K562 (cell line): Measurements from ENCODE around the gene KRT222. TPM values are rescaled to one million over a fixed set of nuclear protein-coding genes. Genes with fewer than 3 reads are reported as not detected.

Experiments
- C11orf30 ChIP-seq: fragments of 450-650 bp; IDR thresholded peaks from 2 replicates; pipeline ENCODE4 v1.6.1; 2016; ENCODE audit warnings: low read depth, mild to moderate bottlenecking
- CTBP1 ChIP-seq: fragments of 450-650 bp; IDR thresholded peaks from 2 replicates; pipeline ENCODE4 v1.6.1; 2016; ENCODE audit warnings: borderline replicate concordance
- DIDO1 ChIP-seq: fragments of 450-650 bp; IDR thresholded peaks from 2 replicates; pipeline ENCODE4 v1.6.1; 2016; ENCODE audit warnings: low read depth, missing biosample characterization, missing genetic modification characterization
- EZH2 ChIP-seq: IDR thresholded peaks from 2 replicates; pipeline ENCODE4 v1.6.1; 2012; ENCODE audit warnings: low read depth, mild to moderate bottlenecking, inconsistent platforms, low read length, borderline replicate concordance
- HDGF ChIP-seq: fragments of 450-650 bp; IDR thresholded peaks from 2 replicates; pipeline ENCODE4 v1.6.1; 2016
- KLF1 ChIP-seq: fragments of 450-650 bp; IDR thresholded peaks from 2 replicates; pipeline ENCODE4 v1.6.1; 2016; ENCODE audit warnings: missing genetic modification characterization, missing compliant biosample characterization
- MAZ ChIP-seq, 2 experiments: fragments of 450-650 bp in 1 of 2; sonication (generic) in 1 of 2; formaldehyde crosslinking; IDR thresholded peaks in 1 of 2; conservative IDR thresholded peaks in 1 of 2; 2 replicates each; pipeline versions ENCODE4 v1.4.0 to v1.5.0; 2020; ENCODE audit warnings: mild to moderate bottlenecking in 1 of 2, missing genetic modification reagents in 1 of 2
- POLR2B ChIP-seq: fragments of 450-650 bp; IDR thresholded peaks from 2 replicates; pipeline ENCODE4 v1.6.1; 2018; ENCODE audit warnings: low read depth; ENCODE audit not compliant: partially characterized antibody
- ZBTB1 ChIP-seq: sonication (generic); formaldehyde crosslinking; IDR thresholded peaks from 2 replicates; pipeline ENCODE4 v1.8.1; 2023; ENCODE audit warnings: missing genetic modification reagents, low read depth, mild to moderate bottlenecking, borderline replicate concordance
- ZFX ChIP-seq: sonication (generic); formaldehyde crosslinking; IDR thresholded peaks from 2 replicates; pipeline ENCODE4 v1.8.0; 2022; ENCODE audit warnings: mild to moderate bottlenecking, missing genetic modification reagents, moderate library complexity
- ZNF133 ChIP-seq: fragments of 250-450 bp; sonication (Bioruptor Pico); IDR thresholded peaks from 2 replicates; pipeline ENCODE4 v1.4.0; 2020; ENCODE audit warnings: mild to moderate bottlenecking
- ZNF282 ChIP-seq: sonication (generic); formaldehyde crosslinking; IDR thresholded peaks from 2 replicates; pipeline ENCODE4 v1.8.1; 2023; ENCODE audit warnings: missing genetic modification reagents
- ZNF354B ChIP-seq: fragments of 250-450 bp; sonication (Bioruptor Pico); IDR thresholded peaks from 2 replicates; pipeline ENCODE4 v1.4.0; 2020
- polyA plus RNA-seq, 8 experiments: library from polyadenylated mRNA; depleted of rRNA in 4 of 8; stranded (reverse) in 5 of 8; unstranded in 3 of 8; fragments of >200 nt; fragmentation: Nextera tagmentation in 2 of 8; fragmentation: Illumina TruSeq in 1 of 8; extraction: Ambion mirVana in 2 of 8; extraction: Trizol in 1 of 8; gene quantifications; 2 replicates each; pipeline versions ENCODE4 v1.2.1 to v1.2.3, GENCODE V29; 2011 to 2014; ENCODE audit warnings: inconsistent platforms in 1 of 8, missing spikeins in 1 of 8
- total RNA-seq, 7 experiments: library from RNA; depleted of rRNA in 6 of 7; stranded (reverse); fragments of >200 nt in 6 of 7; fragmentation: Illumina TruSeq in 2 of 7; extraction: Trizol in 2 of 7; gene quantifications; 2 replicates each; pipeline versions ENCODE4 v1.2.1 to v1.2.3, GENCODE V29; 2011 to 2021; ENCODE audit warnings: low replicate concordance in 1 of 7
- TF ChIP-seq, protein P1 (sequence below): IDR thresholded peaks from 2 replicates; pipeline ENCODE4 v1.6.1; 2011; ENCODE audit not compliant: insufficient read length; ENCODE audit errors: extremely low read depth
- TF ChIP-seq, protein P2 (sequence below): fragments of 250-450 bp; sonication (Bioruptor Pico); IDR thresholded peaks from 2 replicates; pipeline ENCODE4 v1.9.0; 2021; ENCODE audit warnings: mild to moderate bottlenecking
- TF ChIP-seq, protein P3 (sequence below), 2 experiments: fragments of 450-650 bp; conservative IDR thresholded peaks; 2 replicates each; pipeline ENCODE4 v1.6.1; 2017; ENCODE audit warnings: mild to moderate bottlenecking in 2 of 2, moderate library complexity in 2 of 2
- TF ChIP-seq, protein P4 (sequence below), 3 experiments: fragments of 200-800 bp in 1 of 3; sonication (Bioruptor generic) in 1 of 3; sonication (generic) in 1 of 3; formaldehyde crosslinking in 1 of 3; IDR thresholded peaks; 2 replicates each; pipeline versions ENCODE4 v1.6.1 to v1.8.0; 2016 to 2022; ENCODE audit warnings: mild to moderate bottlenecking in 2 of 3, missing compliant biosample characterization in 2 of 3, missing genetic modification characterization in 2 of 3, missing genetic modification reagents in 1 of 3

Gene KRT222
- total and polyA plus RNA-seq, 9 of the 15 experiments (the other 6 are each of a cell fraction or from before 2014, with no cell fraction given): 0.03 to 0.11 (median 0.05) TPM; not detected in 5

DNA sequence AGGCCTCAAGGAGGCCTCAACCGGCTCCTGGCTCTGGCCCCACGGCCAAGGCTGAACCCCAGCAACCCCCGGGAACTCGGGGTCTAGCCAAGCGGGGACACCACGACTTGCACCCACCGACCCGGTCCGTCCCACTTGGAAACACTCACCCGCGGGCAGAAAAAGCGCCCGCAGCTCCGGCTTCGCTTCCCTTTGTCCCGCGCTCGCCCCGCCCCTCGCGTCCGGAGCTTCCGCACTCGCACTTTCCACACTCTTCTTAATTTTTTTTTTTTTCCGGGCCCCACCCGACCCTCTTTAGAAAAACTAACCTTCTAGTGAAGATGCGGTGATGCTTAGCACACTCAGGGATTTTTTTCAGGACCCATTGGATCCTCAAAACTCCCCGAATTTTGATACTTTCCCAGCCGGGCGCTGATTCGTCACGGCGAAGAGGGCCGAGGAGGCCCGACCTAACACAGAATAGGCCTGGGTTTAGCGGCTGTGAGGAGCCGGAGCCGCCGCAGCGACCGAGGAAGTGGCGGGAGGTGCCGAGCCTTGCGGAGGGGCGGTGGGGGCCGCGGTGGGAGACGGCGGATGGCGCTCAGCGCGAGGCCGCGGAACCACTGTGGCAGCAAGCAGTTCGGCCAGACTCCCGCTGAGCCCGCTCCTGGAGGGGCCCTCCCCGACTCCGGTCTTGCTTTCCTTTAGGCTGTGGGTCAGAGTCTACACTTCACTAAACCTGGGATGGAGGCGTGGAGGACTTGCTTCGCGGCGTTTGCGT is 17.2 kb downstream of the KRT222 start, which contains the start of gene SMARCE1 (continued):
- TF ChIP-seq ZNF354B (CRISPR knock-in tag) (no peak), ZNF133 (CRISPR knock-in tag) (no peak), DIDO1 (tag) (peak; percentile 88), ZNF282 (no peak), ZFX (CRISPR knock-in tag) (peak; percentile 99), C11orf30 (peak; percentile 76), MAZ (CRISPR knock-in tag; conservative IDR thresholded peaks at IDR 0.05 in 1 of 2, IDR thresholded peaks at IDR 0.05 in 1 of 2) (peak; percentile 47 to 95; a peak in 3 of 4 replicates), KLF1 (tag) (no peak), POLR2B (peak; percentile 48), EZH2 (no peak), HDGF (no peak), ZBTB1 (CRISPR knock-in tag) (peak; percentile 77; the same call in 1 of the 2 replicates), CTBP1 (0 out of 2 replicates have a peak, but pooled peaks have one; percentile 17)
- TF ChIP-seq, protein P1, sequence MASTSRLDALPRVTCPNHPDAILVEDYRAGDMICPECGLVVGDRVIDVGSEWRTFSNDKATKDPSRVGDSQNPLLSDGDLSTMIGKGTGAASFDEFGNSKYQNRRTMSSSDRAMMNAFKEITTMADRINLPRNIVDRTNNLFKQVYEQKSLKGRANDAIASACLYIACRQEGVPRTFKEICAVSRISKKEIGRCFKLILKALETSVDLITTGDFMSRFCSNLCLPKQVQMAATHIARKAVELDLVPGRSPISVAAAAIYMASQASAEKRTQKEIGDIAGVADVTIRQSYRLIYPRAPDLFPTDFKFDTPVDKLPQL: no peak
- TF ChIP-seq, protein P2, sequence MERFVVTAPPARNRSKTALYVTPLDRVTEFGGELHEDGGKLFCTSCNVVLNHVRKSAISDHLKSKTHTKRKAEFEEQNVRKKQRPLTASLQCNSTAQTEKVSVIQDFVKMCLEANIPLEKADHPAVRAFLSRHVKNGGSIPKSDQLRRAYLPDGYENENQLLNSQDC (CRISPR knock-in tag): no peak
- TF ChIP-seq, protein P3, sequence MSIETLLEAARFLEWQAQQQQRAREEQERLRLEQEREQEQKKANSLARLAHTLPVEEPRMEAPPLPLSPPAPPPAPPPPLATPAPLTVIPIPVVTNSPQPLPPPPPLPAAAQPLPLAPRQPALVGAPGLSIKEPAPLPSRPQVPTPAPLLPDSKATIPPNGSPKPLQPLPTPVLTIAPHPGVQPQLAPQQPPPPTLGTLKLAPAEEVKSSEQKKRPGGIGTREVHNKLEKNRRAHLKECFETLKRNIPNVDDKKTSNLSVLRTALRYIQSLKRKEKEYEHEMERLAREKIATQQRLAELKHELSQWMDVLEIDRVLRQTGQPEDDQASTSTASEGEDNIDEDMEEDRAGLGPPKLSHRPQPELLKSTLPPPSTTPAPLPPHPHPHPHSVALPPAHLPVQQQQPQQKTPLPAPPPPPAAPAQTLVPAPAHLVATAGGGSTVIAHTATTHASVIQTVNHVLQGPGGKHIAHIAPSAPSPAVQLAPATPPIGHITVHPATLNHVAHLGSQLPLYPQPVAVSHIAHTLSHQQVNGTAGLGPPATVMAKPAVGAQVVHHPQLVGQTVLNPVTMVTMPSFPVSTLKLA (conservative IDR thresholded peaks at IDR 0.05): peak; percentile 50 to 77; a peak in 3 of 4 replicates
- TF ChIP-seq, protein P4, sequence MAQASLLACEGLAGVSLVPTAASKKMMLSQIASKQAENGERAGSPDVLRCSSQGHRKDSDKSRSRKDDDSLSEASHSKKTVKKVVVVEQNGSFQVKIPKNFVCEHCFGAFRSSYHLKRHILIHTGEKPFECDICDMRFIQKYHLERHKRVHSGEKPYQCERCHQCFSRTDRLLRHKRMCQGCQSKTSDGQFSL (CRISPR knock-in tag; IDR thresholded peaks at IDR 0.05): no peak
- TF ChIP-seq, protein P4 (tag; IDR thresholded peaks at IDR 0.05): peak in 1 of 2 experiments; percentile 3; a peak in 2 of 4 replicates
